CD4-positive, alpha-beta memory T cell (primary cell): Measurements from ENCODE around the gene TXNDC11. TPM values are rescaled to one million over a fixed set of nuclear protein-coding genes. Genes with fewer than 3 reads are reported as not detected.

ENCODE experiments used
- CTCF ChIA-PET: fragments of 350-600 bp; sonication (Branson Sonifier 250); formaldehyde crosslinking; loops from one replicate; lab custom pipeline; 2021; ENCODE audit warnings: inconsistent platforms; ENCODE audit not compliant: partially characterized antibody; lab: Charles Lee
- POLR2A ChIA-PET: fragments of 350-600 bp; sonication (Branson Sonifier 250); formaldehyde crosslinking; loops from one replicate; lab custom pipeline; 2021; ENCODE audit not compliant: partially characterized antibody; lab: Charles Lee
- DNase-seq, 5 donors: peaks; one replicate each; pipeline versions ENCODE4 v3.0.0 to v3.0.0-alpha.2; 2020 to 2022; ENCODE audit warnings: mixed read lengths in 1 of 5
- H3K27ac ChIP-seq: one replicate; pipeline ENCODE4 v1.7.0; 2013; ENCODE audit warnings: low read depth, low read length
- H3K27me3 ChIP-seq: 2 replicates; pipeline ENCODE4 v1.7.0; 2013; ENCODE audit warnings: mild to moderate bottlenecking, low read length, moderate library complexity; ENCODE audit not compliant: insufficient read depth
- H3K36me3 ChIP-seq: 2 replicates; pipeline ENCODE4 v1.7.0; 2013; ENCODE audit warnings: mild to moderate bottlenecking, low read length, moderate library complexity; ENCODE audit not compliant: insufficient read depth
- H3K4me1 ChIP-seq: 2 replicates; pipeline ENCODE4 v1.7.0; 2013; ENCODE audit warnings: mild to moderate bottlenecking, low read length, moderate library complexity; ENCODE audit not compliant: insufficient read depth
- H3K4me3 ChIP-seq, 2 donors: one replicate each; pipeline ENCODE4 v1.7.0; 2013; ENCODE audit warnings: low read length in 2 of 2, mild to moderate bottlenecking in 1 of 2
- H3K9me3 ChIP-seq, 2 donors: one replicate each; pipeline ENCODE4 v1.7.0; 2013; ENCODE audit warnings: low read length in 2 of 2, control low read depth in 1 of 2; ENCODE audit not compliant: control insufficient read depth in 1 of 2
- H3K27ac Mint-ChIP-seq, 7 donors: one replicate each; pipeline ENCODE4 v1.8.0; 2020 to 2021; ENCODE audit warnings: mixed read lengths in 7 of 7, mild to moderate bottlenecking in 6 of 7, inconsistent platforms in 3 of 7, moderate library complexity in 3 of 7
- H3K27me3 Mint-ChIP-seq, 2 donors: one replicate each; pipeline ENCODE4 v1.8.0; 2020 to 2021; ENCODE audit warnings: mixed read lengths in 2 of 2
- H3K36me3 Mint-ChIP-seq, 2 donors: one replicate each; pipeline ENCODE4 v1.8.0; 2020 to 2021; ENCODE audit warnings: mixed read lengths in 2 of 2, inconsistent platforms in 1 of 2, mild to moderate bottlenecking in 1 of 2
- H3K4me1 Mint-ChIP-seq, 4 donors: one replicate each; pipeline ENCODE4 v1.8.0; 2020 to 2021; ENCODE audit warnings: mixed read lengths in 4 of 4, mild to moderate bottlenecking in 1 of 4
- H3K4me3 Mint-ChIP-seq, 8 donors: one replicate each; pipeline ENCODE4 v1.8.0; 2020 to 2021; ENCODE audit warnings: mixed read lengths in 8 of 8, mild to moderate bottlenecking in 7 of 8, moderate library complexity in 6 of 8, inconsistent platforms in 3 of 8
- H3K9me3 Mint-ChIP-seq, 8 donors: one replicate each; pipeline ENCODE4 v1.8.0; 2020 to 2021; ENCODE audit warnings: mixed read lengths in 8 of 8, mild to moderate bottlenecking in 5 of 8, inconsistent platforms in 3 of 8, moderate library complexity in 1 of 8
- intact Hi-C: fragments of 100-400 bp; cut with micrococcal nuclease; formaldehyde crosslinking; loops from one replicate; pipeline ENCODE4 v1.15.1; 2023
- polyA plus RNA-seq, 2 donors: library from polyadenylated mRNA; unstranded; fragments of 300-500 nt; fragmentation: Illumina TruSeq; gene quantifications; one replicate each; pipeline ENCODE4 v1.2.3, GENCODE V29; 2021
- total RNA-seq, 2 experiments: library from RNA; stranded (reverse); gene quantifications; one replicate each; pipeline ENCODE4 v1.2.3, GENCODE V29; 2021

Gene TXNDC11
- total and polyA plus RNA-seq, 4 experiments from 2014 or later: 51.7 to 62.6 (median 57.3) TPM

- Histone ChIP-seq H3K4me1 (peaks cover 52% of the 10 kb centered on the region), H3K27ac (no peak overlapping the region), H3K9me3 (no peaks in the 10 kb centered on the region), H3K4me3 (no peak overlapping the region), H3K36me3 (peaks cover 39% of the 10 kb centered on the region), H3K27me3 (no peaks in the 10 kb centered on the region)
- DNase-seq: no peak
- POLR2A ChIA-PET: interaction anchor here (0.8 to 1.1 kb wide), 2 partner anchors 8 to 145 kb away, joined by 4 to 5 read pairs; no protein-coding TSS in a partner anchor
- H3K27ac Mint-ChIP-seq: peak overlapping the region; percentile 55 to 82 (median 75)
- peak overlapping the region in 1 of 8 donors; percentile 25 for H3K4me3 Mint-ChIP-seq
- peaks cover 26 to 86% (median 56%) of the 10 kb centered on the region in 4 donors for H3K4me1 Mint-ChIP-seq
- CTCF ChIA-PET: interaction anchor here (2.4 to 2.8 kb wide), 2 partner anchors 37 to 146 kb away, joined by 8 to 10 read pairs; no protein-coding TSS in a partner anchor
- intact Hi-C loops: no loop called here
- H3K9me3 Mint-ChIP-seq: no peaks in the 10 kb centered on the region
- no peaks in the 10 kb centered on the region for H3K27me3 Mint-ChIP-seq
- H3K36me3 Mint-ChIP-seq: peaks cover 22 to 68% of the 10 kb centered on the region in 2 donors
These were observed 65.2 kb downstream of the TXNDC11 start for GRCh38 chr16:11677451-11677951.

- Mint-ChIP-seq H3K4me3 (no peak overlapping the region), H3K4me1 (peaks cover 29 to 86% (median 58%) of the 10 kb centered on the region in 4 donors), H3K9me3 (no peaks in the 10 kb centered on the region), H3K27me3 (no peaks in the 10 kb centered on the region), H3K27ac (peak overlapping the region in 3 of 7 donors; percentile 2 to 64 (median 12)), H3K36me3 (peaks cover 18 to 62% of the 10 kb centered on the region in 2 donors)
- peaks cover 33% of the 10 kb centered on the region for H3K36me3 ChIP-seq
- DNase-seq: no peak
- CTCF ChIA-PET: interaction anchor here (2.4 to 2.8 kb wide), 2 partner anchors 38 to 145 kb away, joined by 8 to 10 read pairs; no protein-coding TSS in a partner anchor
- H3K4me1 ChIP-seq: peaks cover 52% of the 10 kb centered on the region
- no peaks in the 10 kb centered on the region for H3K9me3 ChIP-seq
- no peak overlapping the region for H3K4me3 ChIP-seq
- no peak overlapping the region for H3K27ac ChIP-seq
- intact Hi-C loops: no loop called here
- POLR2A ChIA-PET: interaction anchor here (0.8 kb wide), 1 partner anchor 145 kb away, joined by 4 read pairs; no protein-coding TSS in a partner anchor
- H3K27me3 ChIP-seq: no peaks in the 10 kb centered on the region
These were observed 65.9 kb downstream of the TXNDC11 start for GRCh38 chr16:11676799-11677198.

GRCh38 chr16:11675561-11676511, 66.8 kb downstream of the TXNDC11 start:
- CTCF ChIA-PET: interaction anchor here (0.7 to 2.8 kb wide), 5 partner anchors 22 to 692 kb away, joined by 3 to 8 read pairs (median 3); no protein-coding TSS in a partner anchor

GRCh38 chr16:11674818-11675560, 67.7 kb downstream of the TXNDC11 start:
- H3K9me3 ChIP-seq: no peaks in the 10 kb centered on the region
- Mint-ChIP-seq H3K27ac (peak overlapping the region in 5 of 7 donors; percentile 72 to 89 (median 78)), H3K27me3 (no peaks in the 10 kb centered on the region), H3K4me3 (peak overlapping the region in 1 of 8 donors; percentile 45), H3K4me1 (peaks cover 35 to 86% (median 59%) of the 10 kb centered on the region in 4 donors), H3K9me3 (no peaks in the 10 kb centered on the region), H3K36me3 (peaks cover 14 to 48% of the 10 kb centered on the region in 2 donors)
- CTCF ChIA-PET: interaction anchor here (0.7 to 1.2 kb wide), 5 partner anchors 23 to 691 kb away, joined by 3 to 5 read pairs (median 3); no protein-coding TSS in a partner anchor
- H3K4me3 ChIP-seq: no peak overlapping the region
- H3K27me3 ChIP-seq: no peaks in the 10 kb centered on the region
- peaks cover 54% of the 10 kb centered on the region for H3K4me1 ChIP-seq
- no peak for DNase-seq
- intact Hi-C loops: no loop called here
- H3K27ac ChIP-seq: no peak overlapping the region
- POLR2A ChIA-PET: interaction anchor here (0.6 to 1.3 kb wide), 2 partner anchors 77 to 90 kb away, joined by 3 to 4 read pairs; no protein-coding TSS in a partner anchor
- H3K36me3 ChIP-seq: peaks cover 26% of the 10 kb centered on the region

More at GRCh38 chr16:11675561-11676511, 66.8 kb downstream of the TXNDC11 start:
- Mint-ChIP-seq H3K36me3 (peaks cover 14 to 54% of the 10 kb centered on the region in 2 donors), H3K4me3 (no peak overlapping the region), H3K9me3 (no peaks in the 10 kb centered on the region), H3K4me1 (peaks cover 27 to 86% (median 57%) of the 10 kb centered on the region in 4 donors), H3K27me3 (no peaks in the 10 kb centered on the region), H3K27ac (peak overlapping the region in 5 of 7 donors; percentile 2 to 89 (median 53))
- H3K4me3 ChIP-seq: no peak overlapping the region
- H3K36me3 ChIP-seq: peaks cover 33% of the 10 kb centered on the region
- DNase-seq: peak in 1 of 5 donors; percentile 51
- H3K27ac ChIP-seq: no peak overlapping the region
- intact Hi-C loops: no loop called here
- H3K4me1 ChIP-seq: peaks cover 52% of the 10 kb centered on the region
- no peaks in the 10 kb centered on the region for H3K27me3 ChIP-seq
- POLR2A ChIA-PET: interaction anchor here (1.3 kb wide), 1 partner anchor 91 kb away, joined by 3 read pairs; no protein-coding TSS in a partner anchor
- no peaks in the 10 kb centered on the region for H3K9me3 ChIP-seq

- H3K4me1 Mint-ChIP-seq: peaks cover 39 to 90% (median 60%) of the 10 kb centered on the region in 4 donors
- peak overlapping the region in 5 of 7 donors; percentile 29 to 87 (median 44) for H3K27ac Mint-ChIP-seq
- no peak for DNase-seq
- ChIA-PET CTCF (interaction anchor here (1.2 kb wide), 1 partner anchor 142 kb away, joined by 3 read pairs; no protein-coding TSS in a partner anchor), POLR2A (interaction anchor here (0.6 to 0.9 kb wide), 2 partner anchors 78 to 108 kb away, joined by 3 to 4 read pairs; no protein-coding TSS in a partner anchor)
- peak overlapping the region in 1 of 8 donors; percentile 25 for H3K4me3 Mint-ChIP-seq
- no peak overlapping the region for H3K27ac ChIP-seq
- no peaks in the 10 kb centered on the region for H3K27me3 ChIP-seq
- H3K36me3 Mint-ChIP-seq: peaks cover 14 to 41% of the 10 kb centered on the region in 2 donors
- intact Hi-C loops: no loop called here
- H3K27me3 Mint-ChIP-seq: no peaks in the 10 kb centered on the region
- no peak overlapping the region for H3K4me3 ChIP-seq
- no peaks in the 10 kb centered on the region for H3K9me3 ChIP-seq
- H3K9me3 Mint-ChIP-seq: no peaks in the 10 kb centered on the region
- peaks cover 18% of the 10 kb centered on the region for H3K36me3 ChIP-seq
- peaks cover 62% of the 10 kb centered on the region for H3K4me1 ChIP-seq
These were observed 68.4 kb downstream of the TXNDC11 start for GRCh38 chr16:11674001-11674817.
